ENCODE measurements around the gene COL25A1.

GRCh38 chr4:109199585-109199984, 102.9 kb downstream of the COL25A1 start:
- TF ChIP-seq SUZ12 (IDR thresholded peaks at IDR 0.05; ENCODE audit: extremely low read depth, insufficient read depth, insufficient read length) (no peak), YY1 (IDR thresholded peaks at IDR 0.05; ENCODE audit: insufficient read depth, insufficient read length) (no peak)

Data from NT2/D1 (cell line).